ENCODE results near the gene MCC.

The MCC gene

DNA sequence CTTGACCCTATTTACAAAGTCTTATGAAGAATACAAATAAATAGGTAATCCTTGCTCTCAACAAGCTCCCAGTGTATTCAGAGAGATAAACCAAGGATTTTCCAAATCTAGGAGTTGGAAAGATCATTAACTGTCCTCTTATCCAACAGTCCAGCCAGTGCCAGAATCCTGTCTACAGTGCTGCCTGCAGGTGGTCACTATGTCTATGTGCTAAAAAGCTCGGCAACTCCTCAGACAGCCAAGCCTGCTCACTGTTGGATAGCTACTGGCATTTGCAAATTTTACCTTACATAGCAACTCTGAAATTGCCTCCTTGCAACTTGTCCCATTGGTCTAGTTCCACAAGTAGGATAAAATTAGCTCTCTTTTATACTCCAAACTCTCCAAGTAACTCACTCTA, 324.2 kb downstream of the MCC start:
- DNase-seq, result no peak

DNA sequence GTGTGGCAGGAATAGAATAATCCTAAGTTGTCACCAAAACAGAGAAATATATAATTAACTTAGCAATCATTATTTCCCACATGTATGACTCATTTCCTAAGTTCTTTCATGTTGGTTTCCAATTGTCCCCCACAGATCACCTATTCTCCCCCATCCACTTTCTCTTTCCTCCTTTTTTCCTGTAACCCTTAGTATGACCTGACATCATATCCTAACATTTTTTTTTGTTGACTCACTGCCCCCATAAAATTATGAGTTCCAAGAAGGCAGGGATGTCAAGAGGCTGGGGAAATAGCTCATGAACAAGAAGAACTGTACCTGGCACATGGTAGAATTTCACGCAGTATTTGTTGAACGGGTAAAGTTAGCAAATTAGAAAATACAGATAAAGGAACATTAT, 324.9 kb downstream of the MCC start:
- no peak for DNase-seq

DNA sequence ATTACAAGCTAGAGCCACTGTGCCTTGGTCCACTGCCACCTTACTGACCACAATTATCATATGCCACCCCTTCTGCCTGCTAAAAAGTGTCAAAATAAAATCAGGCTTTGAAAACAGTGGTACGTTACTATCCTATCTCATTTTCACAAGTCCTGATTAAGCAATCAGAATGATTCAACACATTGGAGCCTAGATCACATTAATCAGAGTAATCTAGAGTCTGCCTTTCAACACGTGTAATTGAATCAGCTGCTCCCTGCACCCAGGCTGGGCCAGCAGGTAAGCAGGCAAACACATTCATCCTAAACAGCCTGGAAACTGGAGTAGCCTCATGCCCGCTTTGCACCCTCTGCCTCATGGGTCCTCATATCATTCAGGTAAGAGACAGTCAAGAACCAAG, 325.5 kb downstream of the MCC start:
- DNase-seq, result no peak

DNA sequence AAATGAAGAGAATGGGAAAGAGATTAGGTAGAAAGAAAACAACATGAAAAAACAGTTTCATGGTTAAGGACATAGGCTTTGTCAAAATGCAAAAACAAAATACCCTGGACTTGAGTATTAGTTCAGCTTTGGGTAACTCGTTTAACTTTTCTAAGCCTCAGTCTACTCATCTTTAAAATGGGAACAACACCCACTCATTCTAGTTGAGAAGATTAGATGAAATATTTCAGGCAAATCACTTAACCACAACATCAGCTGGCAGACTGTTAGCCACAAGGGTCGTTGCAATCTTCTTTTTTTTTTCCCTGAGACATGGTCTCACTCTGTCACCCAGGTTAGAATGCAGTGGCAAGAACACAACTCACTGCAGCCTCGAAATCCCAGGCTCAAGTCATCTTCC, 326.0 kb downstream of the MCC start:
- no peak for DNase-seq

DNA sequence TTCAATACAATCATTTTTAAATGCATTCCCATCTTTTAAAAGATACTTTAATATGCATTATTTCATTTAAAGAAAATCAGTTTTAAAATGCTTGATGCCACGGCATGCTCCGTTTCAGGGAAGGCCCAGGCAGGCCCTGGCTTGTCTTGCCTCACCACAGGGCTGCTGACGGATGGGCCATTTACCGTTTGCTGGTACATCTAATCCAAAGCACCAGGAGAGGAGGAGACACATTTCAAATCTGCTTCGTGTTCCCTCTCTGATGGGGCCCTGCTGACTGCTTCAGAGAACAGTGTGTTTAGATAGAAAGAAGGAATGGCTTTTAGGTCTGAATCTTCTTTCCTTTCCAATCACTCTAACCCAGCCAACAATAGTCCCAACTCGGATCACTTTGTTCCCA, 326.4 kb downstream of the MCC start:
- DNase-seq, result no peak

DNA sequence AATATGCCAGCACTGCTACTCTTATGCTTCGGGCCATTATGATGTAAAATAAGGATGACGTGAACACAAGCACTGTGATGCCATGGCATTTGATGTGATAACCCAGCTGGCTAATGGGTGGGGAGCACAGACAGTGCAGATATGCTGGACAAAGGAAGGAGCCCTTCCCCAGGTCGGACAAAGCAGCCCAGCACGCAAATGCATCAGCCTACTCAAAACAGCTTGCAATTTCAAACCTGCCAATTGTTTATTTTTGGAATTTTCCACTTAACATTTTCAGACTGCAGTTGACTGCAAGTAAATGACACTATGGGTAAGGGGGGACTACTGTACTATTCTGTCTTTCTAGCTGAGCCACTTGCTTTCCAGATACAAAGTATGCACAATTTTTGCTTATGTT, 330.4 kb downstream of the MCC start:
- no peak for DNase-seq

DNA sequence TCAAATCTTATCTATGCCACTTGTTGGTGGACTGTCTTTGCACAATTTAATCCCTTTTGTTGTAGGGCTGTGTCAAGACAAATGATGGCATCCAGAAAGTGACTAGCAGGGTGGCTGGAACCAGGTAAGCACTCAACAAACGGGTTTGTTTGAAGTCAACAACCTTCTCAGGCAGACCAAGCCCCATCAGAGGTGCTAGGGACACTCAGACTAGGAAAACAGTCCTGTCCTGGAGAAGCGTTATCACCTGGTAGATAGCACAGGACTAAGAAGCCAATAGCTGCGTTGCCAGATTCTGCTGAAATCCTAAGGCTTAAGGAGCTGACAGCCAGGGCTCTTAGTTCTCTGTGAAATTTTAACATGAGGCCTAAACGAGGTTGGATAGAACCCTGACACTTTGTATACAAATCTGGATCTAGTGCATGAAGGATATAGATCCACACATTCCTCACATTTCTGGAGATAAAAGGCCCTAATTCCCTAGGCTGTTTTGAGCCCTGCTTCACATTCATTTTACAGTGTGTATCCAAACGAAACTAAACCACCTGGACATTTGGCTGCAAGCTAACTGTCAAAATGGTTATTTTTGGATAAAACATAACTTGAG, 331.9 kb downstream of the MCC start:
- DNase-seq, result no peak

DNA sequence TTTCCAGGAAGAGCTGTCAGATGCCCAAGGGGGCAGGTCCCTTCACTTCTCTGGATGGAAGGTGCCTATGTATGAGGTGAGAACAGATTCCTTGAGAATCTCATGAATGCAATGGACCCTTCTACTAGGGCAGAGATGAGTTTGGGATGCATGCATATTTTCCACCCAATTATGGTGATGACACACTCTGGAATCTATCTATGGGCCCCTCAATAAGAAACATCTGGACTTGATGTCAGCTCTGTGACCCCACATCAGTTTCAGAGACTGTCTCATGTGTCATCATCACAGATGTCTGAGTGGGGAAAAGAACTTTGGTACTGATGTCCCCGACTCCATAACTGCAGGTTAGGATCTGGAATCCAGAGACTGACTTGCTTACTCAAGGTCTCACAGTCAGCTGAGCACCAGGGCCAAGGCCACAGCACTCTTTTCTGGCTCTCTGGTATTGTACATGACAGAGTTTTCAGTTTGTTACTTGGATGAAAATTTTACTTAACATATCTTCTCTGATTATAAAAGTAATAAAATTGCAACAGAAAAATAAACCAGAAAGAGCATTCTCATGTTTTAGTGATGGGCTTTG, 334.6 kb downstream of the MCC start:
- DNase-seq, result no peak

DNA sequence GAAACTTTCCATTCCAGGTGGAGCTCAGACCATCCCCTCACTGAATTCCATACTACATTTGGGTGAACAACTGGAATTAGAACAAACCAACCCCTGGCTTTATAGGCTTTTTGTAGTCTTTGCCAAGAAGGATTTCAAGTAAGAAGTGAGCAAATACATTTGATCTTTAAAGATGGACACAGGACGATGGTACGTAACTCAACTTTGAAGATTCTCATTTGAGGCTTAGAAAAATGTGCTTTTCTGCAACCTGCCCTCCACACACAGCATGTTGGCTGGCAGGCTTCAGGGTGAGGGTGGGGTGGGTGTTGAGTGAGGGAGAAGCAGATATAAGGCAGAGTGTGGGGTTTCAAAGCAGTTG, 335.9 kb downstream of the MCC start:
- DNase-seq, result no peak

DNA sequence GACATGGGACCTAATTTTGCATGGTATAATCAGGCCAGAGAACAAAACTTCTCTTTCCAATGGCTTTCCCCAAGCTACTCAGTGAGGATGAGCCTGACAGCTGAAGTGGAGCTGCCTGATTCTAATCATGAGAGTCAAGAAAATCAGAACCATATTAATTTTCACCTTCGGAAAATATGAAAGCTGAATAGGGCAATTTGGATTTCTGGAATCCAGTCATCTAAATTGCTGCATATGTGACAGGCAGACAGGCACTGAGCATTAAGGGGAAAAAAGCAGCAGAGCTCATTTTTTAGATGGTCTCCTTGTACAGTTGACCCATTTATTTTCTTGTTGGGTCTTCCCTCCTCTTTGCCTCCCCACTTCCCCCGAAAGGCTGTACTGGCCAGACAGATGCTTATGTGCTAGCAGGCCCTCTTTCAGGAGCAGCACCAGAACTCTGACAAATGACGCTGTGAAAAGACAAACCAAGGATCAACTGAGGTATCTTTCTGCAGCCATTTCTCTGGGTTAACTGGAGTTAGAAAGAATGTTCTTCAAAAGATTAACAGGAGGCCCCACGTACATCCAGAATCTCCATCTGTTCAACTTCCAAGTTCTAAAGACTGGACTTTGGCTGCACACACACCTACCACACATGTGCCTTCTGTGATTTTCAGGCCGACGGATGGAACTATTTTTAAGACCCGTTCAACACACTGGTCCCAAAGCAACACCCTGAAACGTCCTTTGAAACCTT, 336.4 kb downstream of the MCC start:
- no peak for DNase-seq

DNA sequence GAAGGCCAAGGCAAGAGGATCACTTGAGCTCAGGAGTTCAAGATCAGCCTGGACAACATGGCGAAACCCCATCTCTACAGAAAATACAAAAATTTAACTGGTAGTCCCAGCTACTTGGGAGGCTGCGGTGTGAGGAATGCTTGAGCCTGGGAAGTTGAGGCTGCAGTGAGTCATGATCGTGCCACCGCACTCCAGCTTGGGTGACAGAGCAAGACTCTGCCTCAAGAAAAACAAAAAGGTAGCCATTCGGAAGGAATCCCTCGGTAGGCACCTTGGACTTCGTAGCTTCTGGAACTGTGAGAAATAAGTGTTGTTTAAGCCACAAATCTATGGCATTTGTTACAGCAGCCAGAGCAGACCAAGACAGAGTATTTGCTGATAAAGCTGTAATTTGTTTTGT, 337.4 kb downstream of the MCC start:
- DNase-seq, result no peak

DNA sequence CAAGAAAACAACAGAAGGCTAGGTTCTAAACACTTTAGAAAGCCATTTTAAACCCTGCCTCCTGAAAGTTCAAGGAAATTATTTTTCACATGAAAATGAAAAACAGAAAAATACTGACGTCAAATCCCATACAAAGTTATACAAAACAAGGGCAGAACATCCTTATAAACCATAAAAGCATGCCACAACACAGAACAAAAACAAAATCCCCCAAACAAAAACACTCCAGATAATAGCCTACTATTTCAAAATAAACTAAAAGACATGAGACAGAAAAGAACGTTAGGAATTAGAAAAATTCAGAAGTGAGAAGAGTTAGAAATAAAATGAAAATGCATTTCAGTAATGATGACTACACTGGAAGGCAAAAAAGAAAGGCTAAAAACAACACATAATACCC, 338.0 kb downstream of the MCC start:
- no peak for DNase-seq

DNA sequence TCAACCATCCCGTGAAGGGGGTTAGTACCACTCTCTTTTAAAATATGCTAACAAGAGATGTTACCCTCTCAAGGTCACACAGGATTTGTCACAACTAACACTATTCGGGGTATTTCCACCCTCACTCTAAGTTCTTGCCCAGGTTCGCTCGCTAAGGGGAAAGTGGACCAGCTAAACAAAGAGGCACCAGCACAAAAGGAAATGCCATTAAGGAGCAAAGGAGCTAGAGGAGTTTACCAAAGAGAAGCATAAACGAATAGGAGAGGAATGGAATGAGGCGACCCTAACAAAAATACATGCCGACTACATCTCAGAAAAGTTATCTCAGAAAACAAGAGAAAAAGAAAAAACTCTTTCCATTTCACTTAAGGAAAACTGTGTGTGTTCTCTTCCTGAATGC, 340.7 kb downstream of the MCC start:
- DNase-seq, result no peak

DNA sequence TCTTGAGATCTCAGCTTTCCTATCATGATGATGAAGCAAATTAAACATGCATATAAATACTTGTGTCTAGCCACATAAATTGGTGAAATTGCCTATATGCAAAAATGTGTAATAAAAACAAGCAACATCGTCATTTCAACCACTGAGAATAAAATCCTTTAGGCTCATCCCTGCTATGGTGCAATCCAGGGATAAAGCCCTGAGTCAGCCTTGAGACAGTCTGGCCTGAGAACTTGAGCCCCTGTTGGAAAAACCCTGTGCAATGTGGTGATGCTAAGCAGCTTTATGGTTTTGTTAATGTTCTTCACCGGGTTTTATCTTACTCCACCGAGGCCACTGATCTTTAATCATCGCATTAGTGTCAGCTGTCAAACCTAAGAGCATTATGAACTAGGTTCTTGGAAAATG, 341.1 kb downstream of the MCC start:
- DNase-seq, result no peak

DNA sequence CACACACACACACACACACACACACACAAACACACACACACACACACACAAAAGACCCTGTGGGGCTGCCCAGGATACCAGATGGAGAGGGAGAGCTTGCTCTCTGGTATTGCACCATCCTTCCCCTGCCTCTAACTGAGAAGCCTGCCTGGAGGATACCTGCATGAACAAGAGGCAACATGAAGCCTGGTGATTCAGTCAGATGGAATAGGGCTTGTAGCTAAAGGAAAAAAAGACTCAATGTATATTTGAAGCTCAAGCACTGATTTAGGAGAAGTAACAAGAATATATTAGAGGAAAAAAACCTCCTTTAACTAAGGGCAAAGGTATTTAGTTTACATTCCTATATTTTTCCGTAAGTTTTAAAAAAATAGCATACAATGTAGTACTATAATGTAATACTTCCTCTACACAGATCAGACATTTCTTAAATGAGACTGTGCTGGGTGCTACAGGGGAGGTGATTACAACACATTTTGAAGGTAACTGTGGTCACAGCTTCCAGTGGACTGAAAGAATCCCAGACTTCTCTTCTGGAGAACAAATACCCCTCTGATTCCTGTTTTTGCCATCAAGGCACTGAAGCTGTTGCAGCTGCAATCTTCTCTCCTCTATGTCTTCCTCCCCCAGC, 342.4 kb downstream of the MCC start:
- DNase-seq, result no peak

DNA sequence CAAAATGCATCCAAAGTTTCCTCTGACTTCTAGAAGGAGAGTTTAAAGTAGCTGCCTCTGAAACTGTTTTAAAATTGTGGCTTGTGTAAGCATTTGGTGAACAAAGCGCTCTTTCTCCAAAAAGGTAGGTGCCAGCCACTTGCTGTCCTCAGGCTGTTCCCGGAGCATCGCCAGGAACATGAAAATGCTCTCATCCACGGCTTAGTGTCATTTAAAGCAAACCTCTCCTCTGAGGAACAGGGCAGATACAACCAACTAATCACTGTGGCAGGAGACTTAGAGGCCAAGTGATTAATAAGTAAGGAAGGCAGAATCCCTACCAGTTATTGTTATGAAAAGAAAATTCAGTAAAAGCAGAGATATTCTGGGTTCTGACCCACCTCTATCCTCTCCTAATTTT, 346.1 kb downstream of the MCC start:
- no peak for DNase-seq

DNA sequence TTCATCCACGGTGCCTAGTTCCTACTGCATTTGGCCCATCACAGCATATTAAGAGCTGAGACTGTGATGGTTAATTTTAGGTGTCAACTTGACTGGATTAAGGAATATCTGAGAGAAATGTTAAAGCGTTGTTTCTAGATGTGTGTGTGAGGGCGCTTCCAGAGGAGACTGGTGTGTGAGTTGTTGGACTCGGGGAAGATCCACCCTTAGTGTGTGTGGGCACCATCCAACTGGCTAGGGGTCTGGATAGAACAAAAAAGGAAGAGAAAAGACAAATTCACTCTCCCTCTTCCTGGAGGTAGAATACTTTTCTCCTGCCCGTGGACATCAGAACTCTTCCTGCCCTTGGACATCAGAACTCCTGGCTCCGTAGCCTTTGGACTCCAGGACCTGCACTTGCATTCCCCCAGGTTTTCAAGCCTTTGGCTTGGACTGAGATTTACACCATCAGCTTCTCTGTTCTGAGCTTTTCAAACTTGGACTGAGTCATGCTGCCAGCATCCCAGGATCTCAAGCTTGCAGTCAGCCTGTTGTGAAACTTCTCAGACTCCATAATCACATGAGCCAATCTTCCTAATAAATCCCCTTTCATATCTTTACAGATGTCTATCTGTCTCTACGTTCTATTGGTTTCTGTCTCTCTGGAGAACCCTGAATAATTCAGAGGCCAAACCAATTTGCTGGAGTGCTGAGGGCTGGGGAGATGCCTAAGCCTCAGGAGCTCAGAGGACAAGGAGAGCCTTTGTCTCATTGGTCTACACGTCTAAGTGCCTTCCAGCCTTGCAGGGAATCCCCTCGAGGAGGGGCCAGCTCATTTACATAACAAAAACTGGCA, 347.2 kb downstream of the MCC start:
- no peak for DNase-seq

DNA sequence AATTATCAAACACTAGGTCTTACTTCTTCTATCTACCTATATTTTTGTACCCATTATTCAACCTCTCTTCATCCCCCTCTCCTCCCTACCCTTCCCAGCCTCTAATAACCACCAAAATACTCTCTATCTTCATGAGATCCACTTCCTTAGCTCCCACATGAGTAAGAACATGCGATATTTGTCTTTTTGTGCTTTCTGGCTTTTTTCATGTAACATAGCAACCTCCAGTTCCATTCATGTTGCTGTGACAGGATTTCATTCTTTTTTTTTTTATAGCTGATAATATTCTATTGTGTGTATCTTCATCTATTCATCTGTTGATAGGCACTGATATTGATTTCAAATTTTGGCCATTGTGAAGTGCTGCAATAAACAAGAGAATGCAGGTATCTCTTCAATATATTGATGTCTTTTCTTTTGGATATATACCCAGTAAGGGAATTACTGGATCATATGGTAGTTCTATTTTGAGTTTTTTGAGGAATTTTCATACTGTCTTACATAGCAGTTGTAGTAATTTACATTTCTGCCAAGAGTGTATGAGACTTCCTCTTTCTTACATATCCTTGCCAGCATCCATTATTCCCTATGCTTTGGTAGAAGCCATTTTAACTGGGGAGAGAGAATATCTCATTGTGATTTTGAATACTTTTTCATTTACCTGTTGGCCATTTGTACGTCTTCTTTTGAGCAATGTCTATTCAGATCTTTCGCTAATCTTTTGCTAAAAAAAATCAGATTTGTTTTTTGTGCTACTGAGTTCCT, 354.9 kb downstream of the MCC start:
- DNase-seq, result no peak

DNA sequence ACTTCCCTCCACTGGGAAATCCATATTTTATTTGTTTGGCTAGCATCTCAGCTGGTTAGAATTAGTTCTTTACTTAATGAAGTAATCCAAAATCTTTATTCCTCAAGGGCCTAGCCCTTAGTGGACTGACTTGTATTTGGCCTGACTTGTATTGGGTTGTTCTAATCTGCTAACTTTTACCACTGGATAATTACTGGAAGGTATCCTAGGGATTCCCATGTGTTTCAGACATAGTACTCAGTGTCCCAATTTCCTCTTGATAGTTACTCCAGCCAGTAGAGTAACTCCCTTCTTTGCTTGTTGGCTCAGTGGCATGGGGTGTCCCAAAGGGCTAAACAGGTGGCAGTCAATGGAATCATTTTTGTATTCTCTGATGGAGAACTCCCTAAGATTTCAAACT, 355.7 kb downstream of the MCC start:
- DNase-seq, result no peak

DNA sequence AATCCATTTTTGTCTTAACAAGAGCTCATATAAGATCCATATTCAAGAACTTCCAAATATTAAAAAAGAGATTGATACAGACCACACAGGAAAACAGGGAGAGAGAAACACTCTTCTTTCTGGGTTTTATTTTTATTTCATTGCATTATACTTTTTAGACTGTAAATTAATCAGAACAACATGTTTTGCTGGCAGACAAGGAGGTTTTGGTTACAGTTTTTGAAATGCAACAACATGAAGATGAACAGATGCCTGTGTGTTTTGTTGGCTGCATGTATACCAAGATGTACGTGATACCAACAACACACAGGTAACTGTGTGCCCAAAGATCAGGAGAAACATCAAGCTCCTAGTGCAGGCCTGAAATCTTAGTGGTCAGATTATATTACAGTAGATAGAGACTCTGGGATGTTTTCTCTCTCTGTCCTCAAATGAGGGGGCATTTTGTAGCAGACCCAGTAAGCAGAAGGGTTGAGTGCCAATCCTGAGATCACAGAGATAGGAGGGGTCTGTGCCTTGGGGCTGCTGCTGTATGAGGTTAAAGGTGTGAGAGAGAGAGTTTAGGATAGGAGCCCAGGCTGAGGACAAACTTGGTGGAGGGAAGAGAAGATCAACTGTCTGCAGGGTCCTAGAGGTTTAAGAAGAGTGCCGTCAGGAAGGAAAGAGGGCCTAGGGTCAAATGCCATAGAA, 359.5 kb downstream of the MCC start:
- no peak for DNase-seq

DNA sequence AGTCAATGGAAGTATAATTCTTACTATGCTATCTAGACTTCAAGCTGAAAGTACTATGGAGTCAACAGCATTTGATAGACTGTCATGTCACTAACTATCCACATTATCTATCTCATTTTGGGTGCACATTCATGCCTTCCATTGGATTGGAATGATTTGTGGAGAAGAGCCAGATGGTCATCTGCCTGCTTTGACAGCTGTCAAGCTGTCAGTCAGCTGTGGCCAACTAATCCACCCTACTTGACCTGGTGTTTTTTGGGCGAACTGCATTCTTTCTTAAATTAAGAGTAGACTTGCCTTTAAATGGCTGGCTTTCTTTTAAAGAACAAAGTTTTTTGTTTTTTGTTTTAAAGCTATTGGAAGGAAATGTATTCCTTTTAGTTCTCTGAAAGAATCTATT, 360.2 kb downstream of the MCC start:
- DNase-seq, result no peak

DNA sequence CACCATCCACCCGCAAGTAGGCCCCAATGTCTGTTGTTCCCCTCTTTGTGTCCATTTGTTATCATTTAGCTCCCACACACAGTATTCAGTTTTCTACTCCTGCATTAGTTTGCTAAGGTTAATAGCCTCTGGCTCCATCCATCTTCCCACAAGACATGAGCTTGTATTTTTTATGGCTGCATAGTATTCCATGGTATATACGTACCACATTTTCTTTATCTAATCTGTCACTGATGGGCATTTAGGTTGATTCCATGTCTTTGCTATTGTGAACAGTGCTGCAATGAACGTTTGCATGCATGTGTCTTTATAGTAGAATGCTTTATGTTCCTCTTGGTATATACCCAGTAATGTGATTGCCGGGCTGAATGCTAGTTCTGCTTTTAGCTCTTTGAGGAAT, 361.2 kb downstream of the MCC start:
- DNase-seq, result no peak
